SJCRH30 (cell line): ENCODE measurements around the gene RHOBTB3. TPM values are rescaled to one million over a fixed set of nuclear protein-coding genes. Genes with fewer than 3 reads are reported as not detected.
A peak's percentile ranks its signal among the peaks of the same experiment; 100 is the strongest.
"Not testable (repeated sequence)": the region's sequence is repeated elsewhere in the genome, so short reads cannot be mapped to it uniquely, and the experiment has no call there.

Source experiments
- DNase-seq, 2 experiments: peaks; one replicate each; pipeline ENCODE4 v3.0.0-alpha.2; 2015 to 2020
- H3K27ac ChIP-seq: fragments of 250-450 bp; sonication (Bioruptor Pico); 2 replicates; pipeline ENCODE4 v1.5.1; 2020; ENCODE audit warnings: mild to moderate bottlenecking, moderate library complexity
- H3K27me3 ChIP-seq: fragments of 250-450 bp; sonication (Bioruptor Pico); 2 replicates; pipeline ENCODE4 v1.5.1; 2020; ENCODE audit warnings: mild to moderate bottlenecking, moderate library complexity
- H3K36me3 ChIP-seq: fragments of 250-450 bp; sonication (Bioruptor Pico); 2 replicates; pipeline ENCODE4 v1.5.1; 2020; ENCODE audit warnings: mild to moderate bottlenecking, moderate library complexity
- H3K4me1 ChIP-seq: fragments of 250-450 bp; sonication (Bioruptor Pico); 2 replicates; pipeline ENCODE4 v1.5.1; 2020; ENCODE audit warnings: mild to moderate bottlenecking, moderate library complexity
- H3K4me3 ChIP-seq: fragments of 250-450 bp; sonication (Bioruptor Pico); 2 replicates; pipeline ENCODE4 v1.5.1; 2020; ENCODE audit warnings: mild to moderate bottlenecking, moderate library complexity
- H3K9me3 ChIP-seq: fragments of 250-450 bp; sonication (Bioruptor Pico); replicated peaks from 2 replicates; pipeline ENCODE4 v1.5.1; 2020; ENCODE audit warnings: mild to moderate bottlenecking, moderate library complexity
- total RNA-seq: library from RNA; depleted of rRNA; stranded (reverse); fragments of >200 nt; shearing (Covaris generic); gene quantifications from 2 replicates; pipeline ENCODE4 v1.2.3, GENCODE V29; 2014; rRNA removed

The RHOBTB3 gene
- total RNA-seq = 194 and 212 TPM in 2 replicates

- H3K4me1 ChIP-seq = peaks cover 22% of the 10 kb centered on the region
- no peaks in the 10 kb centered on the region for H3K27me3 ChIP-seq
- peak; percentile 98 for DNase-seq
- H3K9me3 ChIP-seq = no peaks in the 10 kb centered on the region
- H3K4me3 ChIP-seq = peak within 1 kb of the TSS; percentile 78
- H3K36me3 ChIP-seq = peaks cover 9% of the 10 kb centered on the region; the same call in 1 of the 2 replicates
- H3K27ac ChIP-seq = peak within 1 kb of the TSS; percentile 99
Measured at GRCh38 chr5:95730730-95731570, at the start of gene RHOBTB3. RHOBTB3 (plus strand) TSS chr5:95731336; CDS start chr5:95731683, 347 bp downstream.

- no peak for DNase-seq
Measured at GRCh38 chr5:95682891-95683290, 48.2 kb upstream of the RHOBTB3 start, which contains the start of gene SPATA9. SPATA9 (minus strand) TSS chr5:95682991; CDS start chr5:95682854, 137 bp downstream.

GRCh38 chr5:95684361-95684760, 46.8 kb upstream of the RHOBTB3 start:
- H3K27me3 ChIP-seq = no peaks in the 10 kb centered on the region
- no peaks in the 10 kb centered on the region for H3K36me3 ChIP-seq
- no peak overlapping the region for H3K4me3 ChIP-seq
- peaks cover 7% of the 10 kb centered on the region for H3K4me1 ChIP-seq
- no peak overlapping the region for H3K27ac ChIP-seq
- H3K9me3 ChIP-seq = no peaks in the 10 kb centered on the region
- DNase-seq = no peak

More at GRCh38 chr5:95682891-95683290, 48.2 kb upstream of the RHOBTB3 start, which contains the start of gene SPATA9:
- Histone ChIP-seq H3K4me3 (no peak within 1 kb of the TSS), H3K4me1 (peaks cover 7% of the 10 kb centered on the region), H3K9me3 (no peaks in the 10 kb centered on the region), H3K27ac (no peak within 1 kb of the TSS), H3K27me3 (no peaks in the 10 kb centered on the region), H3K36me3 (no peaks in the 10 kb centered on the region)

- Histone ChIP-seq H3K9me3 (no peaks in the 10 kb centered on the region), H3K4me1 (peaks cover 7% of the 10 kb centered on the region), H3K27ac (no peak overlapping the region), H3K36me3 (no peaks in the 10 kb centered on the region), H3K4me3 (no peak overlapping the region), H3K27me3 (no peaks in the 10 kb centered on the region)
- DNase-seq = peak; percentile 8 to 47
Measured at GRCh38 chr5:95686651-95687050, 44.5 kb upstream of the RHOBTB3 start.

GRCh38 chr5:95689680-95690079, 41.5 kb upstream of the RHOBTB3 start:
- no peaks in the 10 kb centered on the region for H3K36me3 ChIP-seq
- H3K27ac ChIP-seq = no peak overlapping the region
- peaks cover 7% of the 10 kb centered on the region for H3K4me1 ChIP-seq
- H3K4me3 ChIP-seq = no peak overlapping the region
- no peaks in the 10 kb centered on the region for H3K27me3 ChIP-seq
- DNase-seq = no peak
- H3K9me3 ChIP-seq = no peaks in the 10 kb centered on the region

- Histone ChIP-seq H3K4me1 (peaks cover 7% of the 10 kb centered on the region), H3K36me3 (no peaks in the 10 kb centered on the region), H3K27ac (no peak overlapping the region), H3K9me3 (no peaks in the 10 kb centered on the region), H3K27me3 (no peaks in the 10 kb centered on the region), H3K4me3 (no peak overlapping the region)
- DNase-seq = no peak
Measured at GRCh38 chr5:95690333-95690732, 40.8 kb upstream of the RHOBTB3 start.

GRCh38 chr5:95697781-95698681, 33.1 kb upstream of the RHOBTB3 start:
- no peak overlapping the region for H3K4me3 ChIP-seq
- H3K27me3 ChIP-seq = no peaks in the 10 kb centered on the region
- H3K27ac ChIP-seq = no peak overlapping the region
- no peaks in the 10 kb centered on the region for H3K9me3 ChIP-seq
- no peaks in the 10 kb centered on the region for H3K36me3 ChIP-seq
- no peaks in the 10 kb centered on the region for H3K4me1 ChIP-seq
- no peak for DNase-seq

- no peaks in the 10 kb centered on the region for H3K36me3 ChIP-seq
- H3K4me1 ChIP-seq = peaks cover 6% of the 10 kb centered on the region
- H3K27me3 ChIP-seq = no peaks in the 10 kb centered on the region
- no peaks in the 10 kb centered on the region for H3K9me3 ChIP-seq
- DNase-seq = no peak
- H3K27ac ChIP-seq = no peak overlapping the region
- no peak overlapping the region for H3K4me3 ChIP-seq
Measured at GRCh38 chr5:95699337-95699736, 31.8 kb upstream of the RHOBTB3 start.

GRCh38 chr5:95701074-95701473, 30.1 kb upstream of the RHOBTB3 start:
- Histone ChIP-seq H3K4me3 (no peak overlapping the region), H3K36me3 (0 out of 2 replicates have a peak, but pooled peaks cover 4% of the 10 kb centered on the region), H3K4me1 (peaks cover 6% of the 10 kb centered on the region), H3K27me3 (no peaks in the 10 kb centered on the region), H3K9me3 (no peaks in the 10 kb centered on the region), H3K27ac (no peak overlapping the region)
- no peak for DNase-seq

- peak; percentile 15 to 29 for DNase-seq
- no peaks in the 10 kb centered on the region for H3K27me3 ChIP-seq
- H3K36me3 ChIP-seq = 0 out of 2 replicates have a peak, but pooled peaks cover 4% of the 10 kb centered on the region
- H3K27ac ChIP-seq = peak overlapping the region; percentile 14; the same call in 1 of the 2 replicates
- no peak overlapping the region for H3K4me3 ChIP-seq
- H3K4me1 ChIP-seq = peaks cover 6% of the 10 kb centered on the region
- no peaks in the 10 kb centered on the region for H3K9me3 ChIP-seq
Measured at GRCh38 chr5:95704150-95704549, 27.0 kb upstream of the RHOBTB3 start.

- peaks cover 11% of the 10 kb centered on the region for H3K4me1 ChIP-seq
- H3K27me3 ChIP-seq, H3K9me3 ChIP-seq, H3K4me3 ChIP-seq, DNase-seq, H3K27ac ChIP-seq, H3K36me3 ChIP-seq: not testable (repeated sequence)
Measured at GRCh38 chr5:95706196-95706595, 24.9 kb upstream of the RHOBTB3 start.

GRCh38 chr5:95707055-95707454, 24.1 kb upstream of the RHOBTB3 start:
- DNase-seq = no peak
- Histone ChIP-seq H3K36me3 (0 out of 2 replicates have a peak, but pooled peaks cover 4% of the 10 kb centered on the region), H3K4me3 (no peak overlapping the region)

GRCh38 chr5:95707534-95708188, 23.5 kb upstream of the RHOBTB3 start:
- H3K4me1 ChIP-seq = peaks cover 21% of the 10 kb centered on the region
- not testable (repeated sequence) for H3K36me3 ChIP-seq, H3K9me3 ChIP-seq, H3K27me3 ChIP-seq, H3K27ac ChIP-seq, DNase-seq, H3K4me3 ChIP-seq

More at GRCh38 chr5:95707055-95707454, 24.1 kb upstream of the RHOBTB3 start:
- Histone ChIP-seq H3K9me3 (no peaks in the 10 kb centered on the region), H3K4me1 (peaks cover 14% of the 10 kb centered on the region), H3K27ac (no peak overlapping the region), H3K27me3 (no peaks in the 10 kb centered on the region)

GRCh38 chr5:95708876-95709275, 22.3 kb upstream of the RHOBTB3 start:
- no peak overlapping the region for H3K4me3 ChIP-seq
- no peaks in the 10 kb centered on the region for H3K9me3 ChIP-seq
- DNase-seq = no peak

More at GRCh38 chr5:95708876-95709275, 22.3 kb upstream of the RHOBTB3 start:
- Histone ChIP-seq H3K27ac (no peak overlapping the region), H3K27me3 (no peaks in the 10 kb centered on the region), H3K36me3 (0 out of 2 replicates have a peak, but pooled peaks cover 4% of the 10 kb centered on the region), H3K4me1 (peaks cover 21% of the 10 kb centered on the region)
